ENCODE measurements around the gene CIB4. TPM values are rescaled to one million over a fixed set of nuclear protein-coding genes. Genes with fewer than 3 reads are reported as not detected.
"Not testable (repeated sequence)": the region's sequence is repeated elsewhere in the genome, so short reads cannot be mapped to it uniquely, and the experiment has no call there.

Gene CIB4
- total and polyA plus RNA-seq, 2 of the 4 experiments (the other 2 are of a cell fraction) = not detected

DNA sequence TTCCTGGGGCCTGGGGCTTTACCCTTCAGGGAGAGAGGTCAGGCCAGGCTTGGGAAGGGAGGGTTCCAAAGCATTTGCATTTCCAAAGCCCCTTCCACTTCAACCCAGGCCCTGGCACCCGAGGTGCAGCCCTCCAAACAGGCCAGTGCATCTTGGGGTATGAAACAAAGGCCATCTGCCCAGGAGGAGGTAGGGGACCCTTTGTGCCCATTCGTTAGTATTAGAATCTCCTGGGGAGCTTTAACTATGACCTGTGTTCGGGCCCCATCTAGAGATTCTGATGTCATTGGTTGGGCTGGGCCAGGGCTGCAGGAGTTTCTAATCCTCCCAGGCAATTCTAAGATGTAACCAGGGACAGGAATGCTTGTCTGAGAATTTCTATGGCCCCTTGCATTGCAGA, 73.6 kb downstream of the CIB4 start:
- intact Hi-C loops (cut with micrococcal nuclease) = no loop called here

DNA sequence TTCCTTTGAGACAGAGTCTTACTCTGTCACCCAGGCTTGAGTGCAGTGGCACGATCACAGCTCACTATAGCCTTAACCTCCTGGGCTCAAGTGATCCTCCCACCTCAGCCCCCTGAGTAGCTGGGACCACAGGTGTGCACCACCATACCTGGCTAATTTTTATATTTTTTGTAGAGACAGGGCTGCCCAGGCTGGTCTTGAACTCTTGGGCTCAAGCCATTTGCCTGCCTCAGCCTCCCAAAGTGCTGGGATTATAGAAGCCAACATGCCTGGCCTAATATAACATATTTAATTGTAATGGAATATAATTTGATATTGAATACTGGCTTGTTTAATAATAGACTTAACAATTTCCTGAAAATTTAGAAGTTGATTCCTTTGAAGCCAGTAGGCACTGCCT, 74.4 kb downstream of the CIB4 start:
- H2AK5ac ChIP-seq (ENCODE audit: low read depth, low read length); H2BK20ac ChIP-seq (ENCODE audit: low read depth, low read length); H3K79me1 ChIP-seq (ENCODE audit: low read depth in 1 of 2, low read length in 2 of 2); H3K9ac ChIP-seq (ENCODE audit: low read depth, low read length); H3K9me1 ChIP-seq (ENCODE audit: insufficient read depth, low read length); H2BK15ac ChIP-seq (ENCODE audit: low read depth, low read length); intact Hi-C loops (cut with micrococcal nuclease); H3K36me3 ChIP-seq (ENCODE audit: control insufficient read depth, insufficient read depth, low read length); in situ Hi-C loops (cut with MboI; ENCODE audit: low sequenced_read_pairs); CTCF ChIA-PET; H4K8ac ChIP-seq (ENCODE audit: low read depth in 2 of 2, low read length in 2 of 2); BruUV-seq (replicated peaks); H2AFZ ChIP-seq (replicated peaks; ENCODE audit: low read length, poor library complexity); DNase-seq; H3K18ac ChIP-seq (ENCODE audit: low read depth, low read length); H3K23ac ChIP-seq (ENCODE audit: low read depth, low read length); H3K4ac ChIP-seq (ENCODE audit: low read depth, low read length); H2BK120ac ChIP-seq (ENCODE audit: low read depth, low read length); H4K20me1 ChIP-seq (ENCODE audit: insufficient read depth, low read length); dilution Hi-C loops (cut with HindIII; ENCODE audit: low sequenced_read_pairs, unreplicated experiment); H3K4me2 ChIP-seq (ENCODE audit: low read depth, low read length); H3K27ac ChIP-seq (ENCODE audit: insufficient read depth, low read length); H3K9me3 ChIP-seq (ENCODE audit: control insufficient read depth, insufficient read depth, low read length); H2AK9ac ChIP-seq (replicated peaks; ENCODE audit: low read depth, low read length, poor library complexity); H3K4me1 ChIP-seq (ENCODE audit: control insufficient read depth, insufficient read depth, low read length); POLR2A ChIA-PET (ENCODE audit: unreplicated experiment); H4K91ac ChIP-seq (ENCODE audit: insufficient read depth, low read depth, low read length); H2BK5ac ChIP-seq (ENCODE audit: low read depth, low read length, poor library complexity, severe bottlenecking); H3K14ac ChIP-seq (replicated peaks; ENCODE audit: low read depth, low read length); H3K4me3 ChIP-seq (ENCODE audit: insufficient read depth, low read depth, low read length); H3K56ac ChIP-seq (ENCODE audit: extremely low read depth, insufficient read depth, low read length); H4K5ac ChIP-seq (ENCODE audit: low read depth, low read length); ATAC-seq (ENCODE audit: low read depth): not testable (repeated sequence)
- peaks cover 77% of the 10 kb centered on the region for H3K27me3 ChIP-seq (ENCODE audit: control insufficient read depth, insufficient read depth, low read length)
- WGBS, 2 experiments (ENCODE audit: extremely low coverage in 2 of 2, insufficient read length in 1 of 2) = no CpG with 5 or more reads among the region's 1 CpG

More for the DNA sequence above, 73.6 kb downstream of the CIB4 start:
- H3K4me1 ChIP-seq (ENCODE audit: control insufficient read depth, insufficient read depth, low read length) = no peaks in the 10 kb centered on the region
- H3K79me1 ChIP-seq (ENCODE audit: low read depth in 1 of 2, low read length in 2 of 2) = no peaks in the 10 kb centered on the region
- no peak overlapping the region for H3K4ac ChIP-seq (ENCODE audit: low read depth, low read length)
- no peak overlapping the region for H3K4me3 ChIP-seq (ENCODE audit: insufficient read depth, low read depth, low read length)
- no peak overlapping the region for H3K9ac ChIP-seq (ENCODE audit: low read depth, low read length)
- no peak overlapping the region for H2BK120ac ChIP-seq (ENCODE audit: low read depth, low read length)
- H2BK15ac ChIP-seq (ENCODE audit: low read depth, low read length) = no peak overlapping the region
- ATAC-seq (ENCODE audit: low read depth) (no peak), DNase-seq (no peak)
- no peaks in the 10 kb centered on the region for H3K9me1 ChIP-seq (ENCODE audit: insufficient read depth, low read length)
- no peak overlapping the region for H3K56ac ChIP-seq (ENCODE audit: extremely low read depth, insufficient read depth, low read length)
- H3K9me3 ChIP-seq (ENCODE audit: control insufficient read depth, insufficient read depth, low read length) = no peaks in the 10 kb centered on the region
- H2BK20ac ChIP-seq (ENCODE audit: low read depth, low read length) = no peak overlapping the region
- no CpG with 5 or more reads among the region's 3 CpGs for WGBS, 2 experiments (ENCODE audit: extremely low coverage in 2 of 2, insufficient read length in 1 of 2)
- H3K36me3 ChIP-seq (ENCODE audit: control insufficient read depth, insufficient read depth, low read length) = no peaks in the 10 kb centered on the region
- no peak overlapping the region for H2AK9ac ChIP-seq (replicated peaks; ENCODE audit: low read depth, low read length, poor library complexity)
- dilution Hi-C loops (cut with HindIII; ENCODE audit: low sequenced_read_pairs, unreplicated experiment) (no loop called here), in situ Hi-C loops (cut with MboI; ENCODE audit: low sequenced_read_pairs) (no loop called here)
- no peak overlapping the region for H3K27ac ChIP-seq (ENCODE audit: insufficient read depth, low read length)
- H3K4me2 ChIP-seq (ENCODE audit: low read depth, low read length) = no peak overlapping the region
- no peak overlapping the region; the same call in 1 of the 2 replicates for H3K23ac ChIP-seq (ENCODE audit: low read depth, low read length)
- no peak overlapping the region for H4K5ac ChIP-seq (ENCODE audit: low read depth, low read length)
- H2BK5ac ChIP-seq (ENCODE audit: low read depth, low read length, poor library complexity, severe bottlenecking) = no peak overlapping the region
- no TSS peak for BruUV-seq (replicated peaks)
- ChIA-PET CTCF (no interaction called here), POLR2A (ENCODE audit: unreplicated experiment) (no interaction called here)
- TF ChIP-seq, protein P1, sequence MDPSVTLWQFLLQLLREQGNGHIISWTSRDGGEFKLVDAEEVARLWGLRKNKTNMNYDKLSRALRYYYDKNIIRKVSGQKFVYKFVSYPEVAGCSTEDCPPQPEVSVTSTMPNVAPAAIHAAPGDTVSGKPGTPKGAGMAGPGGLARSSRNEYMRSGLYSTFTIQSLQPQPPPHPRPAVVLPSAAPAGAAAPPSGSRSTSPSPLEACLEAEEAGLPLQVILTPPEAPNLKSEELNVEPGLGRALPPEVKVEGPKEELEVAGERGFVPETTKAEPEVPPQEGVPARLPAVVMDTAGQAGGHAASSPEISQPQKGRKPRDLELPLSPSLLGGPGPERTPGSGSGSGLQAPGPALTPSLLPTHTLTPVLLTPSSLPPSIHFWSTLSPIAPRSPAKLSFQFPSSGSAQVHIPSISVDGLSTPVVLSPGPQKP (IDR thresholded peaks at IDR 0.05; ENCODE audit: borderline replicate concordance, low read depth, low read length) = no peak
- TF ChIP-seq, protein P2, sequence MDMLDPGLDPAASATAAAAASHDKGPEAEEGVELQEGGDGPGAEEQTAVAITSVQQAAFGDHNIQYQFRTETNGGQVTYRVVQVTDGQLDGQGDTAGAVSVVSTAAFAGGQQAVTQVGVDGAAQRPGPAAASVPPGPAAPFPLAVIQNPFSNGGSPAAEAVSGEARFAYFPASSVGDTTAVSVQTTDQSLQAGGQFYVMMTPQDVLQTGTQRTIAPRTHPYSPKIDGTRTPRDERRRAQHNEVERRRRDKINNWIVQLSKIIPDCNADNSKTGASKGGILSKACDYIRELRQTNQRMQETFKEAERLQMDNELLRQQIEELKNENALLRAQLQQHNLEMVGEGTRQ (IDR thresholded peaks at IDR 0.05; ENCODE audit: low read depth, low read length) = no peak
- TF ChIP-seq POLR2A (IDR thresholded peaks at IDR 0.05; ENCODE audit: low read depth, low read length) (no peak), RAD21 (IDR thresholded peaks at IDR 0.05; ENCODE audit: low read length) (no peak), MXI1 (IDR thresholded peaks at IDR 0.05; ENCODE audit: borderline replicate concordance, low read depth, low read length) (no peak), BHLHE40 (IDR thresholded peaks at IDR 0.05; ENCODE audit: low read depth, low read length) (no peak), CHD1 (IDR thresholded peaks at IDR 0.05; ENCODE audit: low read depth, low read length) (no peak), NFE2L2 (IDR thresholded peaks at IDR 0.05; ENCODE audit: low read depth, low read length) (no peak), CEBPB (IDR thresholded peaks at IDR 0.05; ENCODE audit: low read depth, low read length) (no peak), RFX5 (IDR thresholded peaks at IDR 0.05; ENCODE audit: low read depth, low read length) (no peak), MAZ (IDR thresholded peaks at IDR 0.05; ENCODE audit: borderline replicate concordance, low read depth, low read length) (no peak), RCOR1 (IDR thresholded peaks at IDR 0.05; ENCODE audit: insufficient replicate concordance, low read length) (no peak)
- no peak overlapping the region for H2AFZ ChIP-seq (replicated peaks; ENCODE audit: low read length, poor library complexity)
- H3K18ac ChIP-seq (ENCODE audit: low read depth, low read length) = no peak overlapping the region
- H4K8ac ChIP-seq (ENCODE audit: low read depth in 2 of 2, low read length in 2 of 2) = no peak overlapping the region
- no peak overlapping the region for H3K14ac ChIP-seq (replicated peaks; ENCODE audit: low read depth, low read length)
- H3K27me3 ChIP-seq (ENCODE audit: control insufficient read depth, insufficient read depth, low read length) = peaks cover 73% of the 10 kb centered on the region
- H4K91ac ChIP-seq (ENCODE audit: insufficient read depth, low read depth, low read length) = no peak overlapping the region
- no peak overlapping the region for H2AK5ac ChIP-seq (ENCODE audit: low read depth, low read length)
- no peaks in the 10 kb centered on the region for H4K20me1 ChIP-seq (ENCODE audit: insufficient read depth, low read length)

All from IMR-90 (cell line).